Raji (cell line): ENCODE measurements around the gene WDTC1.

ENCODE experiments used
- POLR2A ChIP-seq: IDR thresholded peaks from 2 replicates; pipeline ENCODE4 v1.6.1; 2011; ENCODE audit warnings: low read depth, low read length, control low read depth; ENCODE audit not compliant: insufficient read depth

WDTC1 gene

GRCh38 chr1:27322569-27323240 lies 88.3 kb downstream of the WDTC1 start:
- no peak for TF ChIP-seq POLR2A

GRCh38 chr1:27325286-27325685 lies 90.9 kb downstream of the WDTC1 start:
- TF ChIP-seq POLR2A: no peak

GRCh38 chr1:27327964-27328363 lies 93.5 kb downstream of the WDTC1 start:
- no peak for TF ChIP-seq POLR2A

- TF ChIP-seq POLR2A: no peak
Observed at GRCh38 chr1:27330786-27331185, 96.4 kb downstream of the WDTC1 start.

GRCh38 chr1:27331426-27331825 lies 97.0 kb downstream of the WDTC1 start:
- no peak for TF ChIP-seq POLR2A

GRCh38 chr1:27331922-27332321 lies 97.5 kb downstream of the WDTC1 start:
- no peak for TF ChIP-seq POLR2A

GRCh38 chr1:27332536-27333281 lies 98.3 kb downstream of the WDTC1 start:
- no peak for TF ChIP-seq POLR2A

- no peak for TF ChIP-seq POLR2A
Observed at GRCh38 chr1:27333717-27334279, 99.4 kb downstream of the WDTC1 start.

GRCh38 chr1:27335506-27336422 lies 101.3 kb downstream of the WDTC1 start:
- TF ChIP-seq POLR2A: no peak

- no peak for TF ChIP-seq POLR2A
Observed at GRCh38 chr1:27336756-27337155, 102.3 kb downstream of the WDTC1 start.

- no peak for TF ChIP-seq POLR2A
Observed at GRCh38 chr1:27338751-27339150, 104.3 kb downstream of the WDTC1 start.

GRCh38 chr1:27339213-27339612 lies 104.8 kb downstream of the WDTC1 start:
- no peak for TF ChIP-seq POLR2A

- TF ChIP-seq POLR2A: peak; percentile 87
Observed at GRCh38 chr1:27341525-27342252, 107.3 kb downstream of the WDTC1 start, which contains the start of gene SYTL1. Gene SYTL1 (plus strand): TSS chr1:27342022. CDS start chr1:27345335, 3,313 bp downstream.

GRCh38 chr1:27342391-27342777 lies 108.0 kb downstream of the WDTC1 start:
- TF ChIP-seq POLR2A: no peak

- peak; percentile 66 for TF ChIP-seq POLR2A
Observed at GRCh38 chr1:27342778-27343638, 108.6 kb downstream of the WDTC1 start.
